Lower leg skin (tissue), 4 donors: ENCODE results near the gene PRPF18. TPM values are rescaled to one million over a fixed set of nuclear protein-coding genes. Genes with fewer than 3 reads are reported as not detected.
A peak's percentile ranks its signal among the peaks of the same experiment; 100 is the strongest.

ENCODE experiments used
- DNase-seq, 2 donors: peaks; one replicate each; pipeline ENCODE4 v3.0.0-alpha.2; 2019; ENCODE audit warnings: low spot score in 2 of 2
- H3K4me3 ChIP-seq: fragments of 200-600 bp; sonication (generic); 2 replicates; pipeline ENCODE4 v1.5.1; 2017; ENCODE audit warnings: mild to moderate bottlenecking, low read depth; ENCODE audit not compliant: poor library complexity, severe bottlenecking
- CTCF ChIP-seq, 3 donors: fragments of 450-650 bp; IDR thresholded peaks; one replicate each; pipeline ENCODE4 v1.5.1; 2016; ENCODE audit warnings: antibody characterized with exemption in 3 of 3, mild to moderate bottlenecking in 3 of 3, moderate library complexity in 2 of 3
- POLR2A ChIP-seq, 2 donors: fragments of 450-650 bp; IDR thresholded peaks; one replicate each; pipeline ENCODE4 v1.6.1; 2016 to 2017; ENCODE audit warnings: antibody characterized with exemption in 2 of 2, mild to moderate bottlenecking in 1 of 2, moderate library complexity in 1 of 2
- WGBS, 2 donors: methylation state at CpG; one replicate each; pipeline ENCODE4 v1.1.5; 2018; 5-methylcytosine and 5-hydroxymethylcytosine counted together
- intact Hi-C: fragments of 100-400 bp; cut with DNase I; formaldehyde crosslinking; loops from one replicate; pipeline ENCODE4 v1.15.0; 2023; ENCODE audit warnings: low total_unique reads
- total RNA-seq, 4 donors: library from RNA; depleted of rRNA; stranded (reverse); fragments of >200 nt; gene quantifications; one replicate each; pipeline ENCODE4 v1.1.0, GENCODE V29; 2016

Gene PRPF18
- total RNA-seq, 4 donors from 2014 or later: 24.4 to 31.7 (median 29.6) TPM

DNA sequence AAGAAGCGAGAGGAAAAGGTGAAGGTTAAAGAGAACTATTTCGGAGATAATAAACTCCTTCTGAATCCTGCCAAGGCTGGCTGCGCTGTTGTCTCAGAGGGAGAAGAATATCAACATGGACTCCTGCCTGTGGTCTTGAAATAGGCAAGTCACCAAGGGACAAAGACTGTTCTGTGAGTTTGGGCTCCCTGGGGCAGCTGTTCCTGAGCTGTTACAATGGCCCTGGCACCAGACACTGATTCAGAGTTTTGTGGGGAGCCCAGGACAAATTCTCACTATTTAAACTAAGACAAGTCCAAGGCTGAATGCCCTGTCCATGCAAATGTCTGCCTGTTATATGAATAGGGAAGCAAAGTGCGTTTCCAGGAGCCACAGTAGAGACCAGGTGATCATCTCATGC lies 81.4 kb downstream of the PRPF18 start:
- WGBS, 2 donors: 89 to 90% methylated on average over 4 of the region's 4 CpGs
- H3K4me3 ChIP-seq: no peak overlapping the region
- intact Hi-C loops: no loop called here
- no peak for TF ChIP-seq POLR2A (IDR thresholded peaks at IDR 0.05)
- TF ChIP-seq CTCF (IDR thresholded peaks at IDR 0.05): no peak
- DNase-seq: peak in 1 of 2 donors; percentile 71

DNA sequence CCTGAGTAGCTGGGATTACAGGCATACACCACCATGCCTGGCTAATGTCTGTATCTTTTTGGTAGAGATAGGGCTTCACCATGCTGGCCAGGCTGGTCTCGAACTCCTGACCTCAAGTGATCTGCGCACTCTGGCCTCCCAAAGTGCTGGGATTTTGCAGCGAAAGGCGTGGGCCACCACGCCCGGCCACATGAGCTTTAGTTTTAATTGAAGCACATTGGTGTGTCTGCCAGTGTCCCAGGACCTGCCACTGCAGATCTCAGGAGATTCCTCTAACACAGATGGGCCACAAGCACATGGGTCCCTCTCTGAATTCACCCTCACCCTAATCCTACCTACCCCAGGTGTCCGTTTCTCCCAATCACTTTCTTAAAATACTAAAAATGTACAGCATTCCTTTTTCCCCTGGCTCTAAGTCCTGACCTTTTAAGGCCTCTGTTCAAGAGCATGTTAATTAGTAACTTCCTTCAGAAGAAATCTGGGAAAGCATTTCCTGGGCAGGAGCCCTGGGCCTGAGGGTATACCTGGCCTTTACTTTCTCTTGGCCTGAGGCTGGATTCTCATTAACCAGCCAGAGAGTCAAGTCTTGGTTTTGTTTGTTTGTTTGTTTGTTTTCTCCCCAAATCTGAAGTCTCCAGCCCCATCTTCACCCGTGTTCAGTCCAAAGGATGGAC lies 82.6 kb downstream of the PRPF18 start:
- TF ChIP-seq POLR2A (IDR thresholded peaks at IDR 0.05) (no peak), CTCF (IDR thresholded peaks at IDR 0.05) (no peak)
- no peak for DNase-seq
- no peak overlapping the region for H3K4me3 ChIP-seq
- WGBS, 2 donors: 95 to 99% methylated on average over 8 of the region's 8 CpGs
- intact Hi-C loops: no loop called here

DNA sequence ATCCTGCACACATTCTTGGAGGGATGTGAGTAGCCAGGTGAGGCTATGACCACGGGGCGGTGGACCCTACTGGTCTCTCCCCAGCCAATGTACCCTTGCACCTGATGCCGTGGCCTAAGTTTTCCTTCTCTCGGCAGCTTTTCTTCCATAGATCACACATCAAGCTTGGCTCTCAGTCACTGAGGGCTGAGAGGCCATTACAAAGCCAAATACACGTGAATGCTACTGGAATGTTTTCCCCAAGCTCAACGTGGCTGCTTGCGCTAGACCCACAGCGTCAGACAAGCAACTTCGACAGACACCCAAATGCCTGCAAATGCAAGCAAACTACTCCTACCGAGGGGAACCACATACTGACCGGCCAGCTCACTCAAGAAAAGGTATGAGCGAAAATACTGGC lies 83.1 kb downstream of the PRPF18 start:
- intact Hi-C loops: no loop called here
- TF ChIP-seq CTCF (IDR thresholded peaks at IDR 0.05): no peak
- no peak overlapping the region for H3K4me3 ChIP-seq
- DNase-seq: no peak
- 78 to 91% methylated on average over 12 of the region's 12 CpGs for WGBS, 2 donors

- no peak overlapping the region for H3K4me3 ChIP-seq
- no peak for TF ChIP-seq POLR2A (IDR thresholded peaks at IDR 0.05)
- no peak for TF ChIP-seq CTCF (IDR thresholded peaks at IDR 0.05)
- intact Hi-C loops: no loop called here
- 70 to 80% methylated on average over 10 of the region's 10 CpGs for WGBS, 2 donors
- DNase-seq: no peak
Measured at GRCh38 chr10:13670311-13670710, 83.5 kb downstream of the PRPF18 start.

DNA sequence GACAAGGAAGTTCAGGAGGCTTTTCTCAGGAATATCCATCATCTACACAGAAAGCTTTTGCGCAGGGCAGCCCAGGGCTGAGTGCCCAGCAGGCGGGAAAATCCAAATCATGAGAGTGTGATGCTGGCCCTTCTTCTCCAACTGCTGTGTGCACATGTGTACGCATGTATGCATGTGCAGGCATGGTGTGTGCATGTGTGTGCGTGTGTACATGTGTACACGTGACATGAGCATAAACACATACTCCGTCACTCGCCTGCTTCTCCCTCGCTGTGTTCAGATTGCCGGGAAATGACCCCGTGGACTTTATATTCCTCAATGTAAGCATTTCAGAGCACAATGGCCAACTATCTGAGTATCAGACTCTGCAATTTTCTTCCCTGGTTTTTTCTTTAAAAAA lies 85.1 kb downstream of the PRPF18 start:
- WGBS, 2 donors: 95 to 96% methylated on average over 10 of the region's 10 CpGs
- TF ChIP-seq CTCF (IDR thresholded peaks at IDR 0.05) (no peak), POLR2A (IDR thresholded peaks at IDR 0.05) (no peak)
- no peak overlapping the region for H3K4me3 ChIP-seq
- no peak for DNase-seq
- intact Hi-C loops: no loop called here

- 82 to 87% methylated on average over 7 of the region's 7 CpGs for WGBS, 2 donors
- H3K4me3 ChIP-seq: no peak overlapping the region
- TF ChIP-seq POLR2A (IDR thresholded peaks at IDR 0.05) (no peak), CTCF (IDR thresholded peaks at IDR 0.05) (no peak)
- intact Hi-C loops: no loop called here
- no peak for DNase-seq
Measured at GRCh38 chr10:13672548-13672947, 85.8 kb downstream of the PRPF18 start.
